Measurements from ENCODE around the gene TRANK1.
A peak's percentile ranks its signal among the peaks of the same experiment; 100 is the strongest.
"Not testable (repeated sequence)": the region's sequence is repeated elsewhere in the genome, so short reads cannot be mapped to it uniquely, and the experiment has no call there.

TRANK1 gene

GRCh38 chr3:36956155-36956554, 11.3 kb upstream of the TRANK1 start:
- Histone ChIP-seq H3K4me3 (ENCODE audit: low read depth in 1 of 2, low read length in 2 of 2) (no peak overlapping the region), H3K9me3 (ENCODE audit: control insufficient read depth in 1 of 2, low read length in 2 of 2) (no peaks in the 10 kb centered on the region)

GRCh38 chr3:36954452-36955134, 9.7 kb upstream of the TRANK1 start:
- no peaks in the 10 kb centered on the region for H3K4me1 ChIP-seq (ENCODE audit: control insufficient read depth in 1 of 2, insufficient read depth in 2 of 2, low read length in 2 of 2)
- H3K36me3 ChIP-seq (ENCODE audit: control insufficient read depth in 1 of 2, insufficient read depth in 2 of 2, low read length in 2 of 2): no peaks in the 10 kb centered on the region
- no peak overlapping the region for H3K27ac ChIP-seq (ENCODE audit: low read length)
- H3K9me3 ChIP-seq (ENCODE audit: control insufficient read depth in 1 of 2, low read length in 2 of 2): no peaks in the 10 kb centered on the region
- H3K27me3 ChIP-seq (ENCODE audit: low read depth, low read length): no peaks in the 10 kb centered on the region
- no peak overlapping the region for H3K4me3 ChIP-seq (ENCODE audit: low read depth in 1 of 2, low read length in 2 of 2)

More at GRCh38 chr3:36956155-36956554, 11.3 kb upstream of the TRANK1 start:
- Histone ChIP-seq H3K27ac (ENCODE audit: low read length) (no peak overlapping the region), H3K4me1 (ENCODE audit: control insufficient read depth in 1 of 2, insufficient read depth in 2 of 2, low read length in 2 of 2) (no peaks in the 10 kb centered on the region), H3K27me3 (ENCODE audit: low read depth, low read length) (no peaks in the 10 kb centered on the region), H3K36me3 (ENCODE audit: control insufficient read depth in 1 of 2, insufficient read depth in 2 of 2, low read length in 2 of 2) (no peaks in the 10 kb centered on the region)

- H3K27me3 ChIP-seq (ENCODE audit: low read depth, low read length); H3K9me3 ChIP-seq (ENCODE audit: control insufficient read depth in 1 of 2, low read length in 2 of 2); H3K4me3 ChIP-seq (ENCODE audit: low read depth in 1 of 2, low read length in 2 of 2); H3K27ac ChIP-seq (ENCODE audit: low read length); H3K36me3 ChIP-seq (ENCODE audit: control insufficient read depth in 1 of 2, insufficient read depth in 2 of 2, low read length in 2 of 2); H3K4me1 ChIP-seq (ENCODE audit: control insufficient read depth in 1 of 2, insufficient read depth in 2 of 2, low read length in 2 of 2): not testable (repeated sequence)
Observed at GRCh38 chr3:36947814-36948213, 3.0 kb upstream of the TRANK1 start.

- Histone ChIP-seq H3K27ac (ENCODE audit: low read length) (no peak overlapping the region), H3K9me3 (ENCODE audit: control insufficient read depth in 1 of 2, low read length in 2 of 2) (peaks cover 0 to 6% of the 10 kb centered on the region in 2 donors), H3K4me1 (ENCODE audit: control insufficient read depth in 1 of 2, insufficient read depth in 2 of 2, low read length in 2 of 2) (peaks cover 5 to 9% of the 10 kb centered on the region in 2 donors), H3K27me3 (ENCODE audit: low read depth, low read length) (no peaks in the 10 kb centered on the region), H3K36me3 (ENCODE audit: control insufficient read depth in 1 of 2, insufficient read depth in 2 of 2, low read length in 2 of 2) (no peaks in the 10 kb centered on the region), H3K4me3 (ENCODE audit: low read depth in 1 of 2, low read length in 2 of 2) (peak overlapping the region; percentile 74 to 86)
Observed at GRCh38 chr3:36945333-36945980, 603 bp upstream of the TRANK1 start.

GRCh38 chr3:36944012-36944640, 728 bp downstream of the TRANK1 start:
- Histone ChIP-seq H3K4me1 (ENCODE audit: control insufficient read depth in 1 of 2, insufficient read depth in 2 of 2, low read length in 2 of 2) (peaks cover 5 to 9% of the 10 kb centered on the region in 2 donors), H3K4me3 (ENCODE audit: low read depth in 1 of 2, low read length in 2 of 2) (peak overlapping the region; percentile 74 to 86), H3K27ac (ENCODE audit: low read length) (peak overlapping the region; percentile 45), H3K9me3 (ENCODE audit: control insufficient read depth in 1 of 2, low read length in 2 of 2) (peaks cover 0 to 6% of the 10 kb centered on the region in 2 donors), H3K27me3 (ENCODE audit: low read depth, low read length) (no peaks in the 10 kb centered on the region), H3K36me3 (ENCODE audit: control insufficient read depth in 1 of 2, insufficient read depth in 2 of 2, low read length in 2 of 2) (no peaks in the 10 kb centered on the region)

GRCh38 chr3:36943601-36944000, 1.3 kb downstream of the TRANK1 start:
- Histone ChIP-seq H3K27ac (ENCODE audit: low read length) (peak overlapping the region; percentile 45), H3K27me3 (ENCODE audit: low read depth, low read length) (no peaks in the 10 kb centered on the region), H3K4me1 (ENCODE audit: control insufficient read depth in 1 of 2, insufficient read depth in 2 of 2, low read length in 2 of 2) (peaks cover 5 to 9% of the 10 kb centered on the region in 2 donors), H3K36me3 (ENCODE audit: control insufficient read depth in 1 of 2, insufficient read depth in 2 of 2, low read length in 2 of 2) (no peaks in the 10 kb centered on the region), H3K9me3 (ENCODE audit: control insufficient read depth in 1 of 2, low read length in 2 of 2) (peaks cover 0 to 6% of the 10 kb centered on the region in 2 donors), H3K4me3 (ENCODE audit: low read depth in 1 of 2, low read length in 2 of 2) (peak overlapping the region; percentile 74 to 86)

- H3K27me3 ChIP-seq (ENCODE audit: low read depth, low read length): no peaks in the 10 kb centered on the region
- no peak overlapping the region for H3K4me3 ChIP-seq (ENCODE audit: low read depth in 1 of 2, low read length in 2 of 2)
Observed at GRCh38 chr3:36942638-36943248, 2.1 kb downstream of the TRANK1 start.

GRCh38 chr3:36941658-36942057, 3.2 kb downstream of the TRANK1 start:
- Histone ChIP-seq H3K4me3 (ENCODE audit: low read depth in 1 of 2, low read length in 2 of 2) (no peak overlapping the region), H3K36me3 (ENCODE audit: control insufficient read depth in 1 of 2, insufficient read depth in 2 of 2, low read length in 2 of 2) (no peaks in the 10 kb centered on the region), H3K9me3 (ENCODE audit: control insufficient read depth in 1 of 2, low read length in 2 of 2) (no peaks in the 10 kb centered on the region), H3K27me3 (ENCODE audit: low read depth, low read length) (no peaks in the 10 kb centered on the region), H3K4me1 (ENCODE audit: control insufficient read depth in 1 of 2, insufficient read depth in 2 of 2, low read length in 2 of 2) (peaks cover 5 to 9% of the 10 kb centered on the region in 2 donors), H3K27ac (ENCODE audit: low read length) (no peak overlapping the region)

More at GRCh38 chr3:36942638-36943248, 2.1 kb downstream of the TRANK1 start:
- H3K27ac ChIP-seq (ENCODE audit: low read length): no peak overlapping the region
- H3K36me3 ChIP-seq (ENCODE audit: control insufficient read depth in 1 of 2, insufficient read depth in 2 of 2, low read length in 2 of 2): no peaks in the 10 kb centered on the region
- peaks cover 0 to 1% of the 10 kb centered on the region in 2 donors for H3K9me3 ChIP-seq (ENCODE audit: control insufficient read depth in 1 of 2, low read length in 2 of 2)
- peaks cover 5 to 9% of the 10 kb centered on the region in 2 donors for H3K4me1 ChIP-seq (ENCODE audit: control insufficient read depth in 1 of 2, insufficient read depth in 2 of 2, low read length in 2 of 2)

GRCh38 chr3:36941162-36941561, 3.7 kb downstream of the TRANK1 start:
- no peaks in the 10 kb centered on the region for H3K36me3 ChIP-seq (ENCODE audit: control insufficient read depth in 1 of 2, insufficient read depth in 2 of 2, low read length in 2 of 2)

GRCh38 chr3:36937492-36937891, 7.4 kb downstream of the TRANK1 start:
- Histone ChIP-seq H3K27me3 (ENCODE audit: low read depth, low read length) (no peaks in the 10 kb centered on the region), H3K27ac (ENCODE audit: low read length) (no peak overlapping the region), H3K4me1 (ENCODE audit: control insufficient read depth in 1 of 2, insufficient read depth in 2 of 2, low read length in 2 of 2) (peaks cover 0 to 5% of the 10 kb centered on the region in 2 donors), H3K9me3 (ENCODE audit: control insufficient read depth in 1 of 2, low read length in 2 of 2) (no peaks in the 10 kb centered on the region), H3K36me3 (ENCODE audit: control insufficient read depth in 1 of 2, insufficient read depth in 2 of 2, low read length in 2 of 2) (no peaks in the 10 kb centered on the region), H3K4me3 (ENCODE audit: low read depth in 1 of 2, low read length in 2 of 2) (no peak overlapping the region)

More at GRCh38 chr3:36941162-36941561, 3.7 kb downstream of the TRANK1 start:
- no peak overlapping the region for H3K27ac ChIP-seq (ENCODE audit: low read length)
- H3K9me3 ChIP-seq (ENCODE audit: control insufficient read depth in 1 of 2, low read length in 2 of 2): no peaks in the 10 kb centered on the region
- H3K4me1 ChIP-seq (ENCODE audit: control insufficient read depth in 1 of 2, insufficient read depth in 2 of 2, low read length in 2 of 2): peaks cover 5 to 9% of the 10 kb centered on the region in 2 donors
- H3K27me3 ChIP-seq (ENCODE audit: low read depth, low read length): no peaks in the 10 kb centered on the region
- H3K4me3 ChIP-seq (ENCODE audit: low read depth in 1 of 2, low read length in 2 of 2): no peak overlapping the region

Measured in muscle layer of duodenum (tissue), 2 donors.